ENCODE results near the gene PNCK. TPM values are rescaled to one million over a fixed set of nuclear protein-coding genes. Genes with fewer than 3 reads are reported as not detected.
"Not testable (repeated sequence)": the region's sequence is repeated elsewhere in the genome, so short reads cannot be mapped to it uniquely, and the experiment has no call there.

PNCK gene
- 0.15 TPM in 1 of 2 replicates, not detected in the other for total RNA-seq

GRCh38 chrX:153673428-153674218, at the start of gene PNCK:
Gene PNCK (minus strand): TSS chrX:153673813. CDS start chrX:153673076, 737 bp downstream.
- intact Hi-C loops (cut with micrococcal nuclease), result no loop called here
- H3K4me1 Mint-ChIP-seq (ENCODE audit: low read depth), result no peaks in the 10 kb centered on the region
- no peak for DNase-seq (ENCODE audit: low spot score)
- H3K4me3 Mint-ChIP-seq, result no peak within 1 kb of the TSS
- peak within 1 kb of the TSS; percentile 68 for H3K27ac Mint-ChIP-seq
- H3K9me3 Mint-ChIP-seq, result no peaks in the 10 kb centered on the region
- H3K36me3 Mint-ChIP-seq (ENCODE audit: low read depth), result no peaks in the 10 kb centered on the region
- H3K27me3 Mint-ChIP-seq (ENCODE audit: insufficient read depth), result peaks cover 16% of the 10 kb centered on the region

- intact Hi-C loops (cut with micrococcal nuclease), result loop anchor here (10.0 kb wide), 1 partner anchor 672 kb away; the partner anchor contains the start of gene RPL10
- DNase-seq (ENCODE audit: low spot score), result no peak
- H3K27me3 Mint-ChIP-seq (ENCODE audit: insufficient read depth), result no peaks in the 10 kb centered on the region
These were observed 49.2 kb upstream of the PNCK start for GRCh38 chrX:153722704-153723350.

GRCh38 chrX:153719701-153720100, 46.1 kb upstream of the PNCK start:
- Mint-ChIP-seq H3K9me3 (no peaks in the 10 kb centered on the region), H3K4me1 (ENCODE audit: low read depth) (peaks cover 12% of the 10 kb centered on the region), H3K27ac (no peak overlapping the region), H3K4me3 (no peak overlapping the region), H3K36me3 (ENCODE audit: low read depth) (peaks cover 19% of the 10 kb centered on the region), H3K27me3 (ENCODE audit: insufficient read depth) (no peaks in the 10 kb centered on the region)
- intact Hi-C loops (cut with micrococcal nuclease), result loop anchor here (10.0 kb wide), 1 partner anchor 675 kb away; the partner anchor contains the start of gene RPL10
- no peak for DNase-seq (ENCODE audit: low spot score)

More at GRCh38 chrX:153722704-153723350, 49.2 kb upstream of the PNCK start:
- Mint-ChIP-seq H3K9me3 (no peaks in the 10 kb centered on the region), H3K27ac (peak overlapping the region; percentile 76), H3K4me3 (peak overlapping the region; percentile 92), H3K4me1 (ENCODE audit: low read depth) (peaks cover 17% of the 10 kb centered on the region), H3K36me3 (ENCODE audit: low read depth) (peaks cover 16% of the 10 kb centered on the region)

GRCh38 chrX:153719238-153719637, 45.6 kb upstream of the PNCK start:
- Mint-ChIP-seq H3K27ac (no peak overlapping the region), H3K27me3 (ENCODE audit: insufficient read depth) (no peaks in the 10 kb centered on the region), H3K4me3 (no peak overlapping the region), H3K4me1 (ENCODE audit: low read depth) (peaks cover 12% of the 10 kb centered on the region), H3K9me3 (no peaks in the 10 kb centered on the region), H3K36me3 (ENCODE audit: low read depth) (peaks cover 21% of the 10 kb centered on the region)
- intact Hi-C loops (cut with micrococcal nuclease), result no loop called here
- DNase-seq (ENCODE audit: low spot score), result no peak

- Mint-ChIP-seq H3K4me1 (ENCODE audit: low read depth) (peaks cover 6% of the 10 kb centered on the region), H3K9me3 (no peaks in the 10 kb centered on the region), H3K27me3 (ENCODE audit: insufficient read depth) (no peaks in the 10 kb centered on the region), H3K36me3 (ENCODE audit: low read depth) (peaks cover 23% of the 10 kb centered on the region), H3K27ac (no peak overlapping the region), H3K4me3 (no peak overlapping the region)
- no peak for DNase-seq (ENCODE audit: low spot score)
- intact Hi-C loops (cut with micrococcal nuclease), result no loop called here
These were observed 43.8 kb upstream of the PNCK start for GRCh38 chrX:153717445-153717844.

GRCh38 chrX:153714256-153714655, 40.6 kb upstream of the PNCK start:
- H3K27ac Mint-ChIP-seq, result no peak overlapping the region
- no peaks in the 10 kb centered on the region for H3K4me1 Mint-ChIP-seq (ENCODE audit: low read depth)
- no peaks in the 10 kb centered on the region for H3K9me3 Mint-ChIP-seq
- H3K36me3 Mint-ChIP-seq (ENCODE audit: low read depth), result peaks cover 25% of the 10 kb centered on the region
- intact Hi-C loops (cut with micrococcal nuclease), result no loop called here
- H3K27me3 Mint-ChIP-seq (ENCODE audit: insufficient read depth), result no peaks in the 10 kb centered on the region
- no peak overlapping the region for H3K4me3 Mint-ChIP-seq
- no peak for DNase-seq (ENCODE audit: low spot score)

- peaks cover 24% of the 10 kb centered on the region for H3K36me3 Mint-ChIP-seq (ENCODE audit: low read depth)
- H3K4me3 Mint-ChIP-seq, result no peak overlapping the region
- H3K4me1 Mint-ChIP-seq (ENCODE audit: low read depth), result no peaks in the 10 kb centered on the region
- no peak for DNase-seq (ENCODE audit: low spot score)
- H3K9me3 Mint-ChIP-seq, result no peaks in the 10 kb centered on the region
- no peaks in the 10 kb centered on the region for H3K27me3 Mint-ChIP-seq (ENCODE audit: insufficient read depth)
- no peak overlapping the region for H3K27ac Mint-ChIP-seq
- intact Hi-C loops (cut with micrococcal nuclease), result no loop called here
These were observed 36.4 kb upstream of the PNCK start for GRCh38 chrX:153709726-153710674.

- peak; percentile 28 for DNase-seq (ENCODE audit: low spot score)
- Mint-ChIP-seq H3K9me3 (no peaks in the 10 kb centered on the region), H3K4me1 (ENCODE audit: low read depth) (no peaks in the 10 kb centered on the region), H3K27ac (no peak overlapping the region), H3K27me3 (ENCODE audit: insufficient read depth) (no peaks in the 10 kb centered on the region), H3K36me3 (ENCODE audit: low read depth) (peaks cover 19% of the 10 kb centered on the region), H3K4me3 (no peak overlapping the region)
- intact Hi-C loops (cut with micrococcal nuclease), result no loop called here
These were observed 34.8 kb upstream of the PNCK start for GRCh38 chrX:153708415-153708814.

- no peak overlapping the region for H3K4me3 Mint-ChIP-seq
- no peaks in the 10 kb centered on the region for H3K27me3 Mint-ChIP-seq (ENCODE audit: insufficient read depth)
- no peak for DNase-seq (ENCODE audit: low spot score)
- H3K4me1 Mint-ChIP-seq (ENCODE audit: low read depth), result no peaks in the 10 kb centered on the region
- no peaks in the 10 kb centered on the region for H3K9me3 Mint-ChIP-seq
- peaks cover 17% of the 10 kb centered on the region for H3K36me3 Mint-ChIP-seq (ENCODE audit: low read depth)
- no peak overlapping the region for H3K27ac Mint-ChIP-seq
- intact Hi-C loops (cut with micrococcal nuclease), result no loop called here
These were observed 33.8 kb upstream of the PNCK start for GRCh38 chrX:153707406-153707805.

GRCh38 chrX:153706799-153707198, 33.2 kb upstream of the PNCK start:
- Mint-ChIP-seq H3K27ac (no peak overlapping the region), H3K4me3 (no peak overlapping the region), H3K9me3 (no peaks in the 10 kb centered on the region), H3K27me3 (ENCODE audit: insufficient read depth) (no peaks in the 10 kb centered on the region), H3K36me3 (ENCODE audit: low read depth) (peaks cover 17% of the 10 kb centered on the region), H3K4me1 (ENCODE audit: low read depth) (no peaks in the 10 kb centered on the region)
- intact Hi-C loops (cut with micrococcal nuclease), result no loop called here
- no peak for DNase-seq (ENCODE audit: low spot score)

- H3K27ac Mint-ChIP-seq; intact Hi-C loops (cut with micrococcal nuclease); H3K4me3 Mint-ChIP-seq; DNase-seq (ENCODE audit: low spot score); H3K9me3 Mint-ChIP-seq; H3K4me1 Mint-ChIP-seq (ENCODE audit: low read depth); H3K27me3 Mint-ChIP-seq (ENCODE audit: insufficient read depth): not testable (repeated sequence)
- H3K36me3 Mint-ChIP-seq (ENCODE audit: low read depth), result peaks cover 13% of the 10 kb centered on the region
These were observed 31.9 kb upstream of the PNCK start for GRCh38 chrX:153705403-153706060.
